ENCODE results near the gene NRAS. TPM values are rescaled to one million over a fixed set of nuclear protein-coding genes. Genes with fewer than 3 reads are reported as not detected.
"Not testable (repeated sequence)": the region's sequence is repeated elsewhere in the genome, so short reads cannot be mapped to it uniquely, and the experiment has no call there.

The NRAS gene
- total RNA-seq, 4 donors from 2014 or later: 12.1 to 20.9 (median 14.7) TPM

DNA sequence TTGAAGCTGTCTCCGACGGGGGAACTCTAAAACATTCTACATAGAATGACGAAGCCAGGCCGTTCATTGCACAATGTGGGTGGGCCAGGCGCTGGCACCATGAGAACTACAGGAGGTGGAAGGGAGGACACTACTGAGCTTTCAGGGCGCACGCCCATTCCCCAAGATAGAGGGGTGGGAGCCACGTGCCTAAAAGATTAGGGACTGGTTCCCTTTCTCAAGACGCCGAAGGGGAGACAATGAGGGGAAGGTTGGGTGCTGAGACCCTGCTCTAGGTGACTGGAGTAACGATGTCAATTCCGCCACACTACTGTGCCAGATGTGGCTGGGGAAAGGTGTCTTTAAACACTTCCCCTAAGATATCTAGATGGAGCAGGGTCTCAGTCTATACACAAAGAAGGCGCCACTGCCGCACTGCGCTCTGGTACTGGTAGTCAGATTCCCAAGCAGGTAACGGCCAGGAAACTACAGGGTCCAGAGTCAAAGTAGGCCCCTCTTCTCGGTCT is 40.4 kb upstream of the NRAS start:
- peaks cover 50 to 57% (median 55%) of the 10 kb centered on the region in 4 donors for H3K4me1 ChIP-seq
- TF ChIP-seq POLR2A (IDR thresholded peaks at IDR 0.05; ENCODE audit: low read depth) (no peak), POLR2AphosphoS5 (IDR thresholded peaks at IDR 0.05) (no peak), EP300 (IDR thresholded peaks at IDR 0.05) (no peak)
- TF ChIP-seq, protein P1, sequence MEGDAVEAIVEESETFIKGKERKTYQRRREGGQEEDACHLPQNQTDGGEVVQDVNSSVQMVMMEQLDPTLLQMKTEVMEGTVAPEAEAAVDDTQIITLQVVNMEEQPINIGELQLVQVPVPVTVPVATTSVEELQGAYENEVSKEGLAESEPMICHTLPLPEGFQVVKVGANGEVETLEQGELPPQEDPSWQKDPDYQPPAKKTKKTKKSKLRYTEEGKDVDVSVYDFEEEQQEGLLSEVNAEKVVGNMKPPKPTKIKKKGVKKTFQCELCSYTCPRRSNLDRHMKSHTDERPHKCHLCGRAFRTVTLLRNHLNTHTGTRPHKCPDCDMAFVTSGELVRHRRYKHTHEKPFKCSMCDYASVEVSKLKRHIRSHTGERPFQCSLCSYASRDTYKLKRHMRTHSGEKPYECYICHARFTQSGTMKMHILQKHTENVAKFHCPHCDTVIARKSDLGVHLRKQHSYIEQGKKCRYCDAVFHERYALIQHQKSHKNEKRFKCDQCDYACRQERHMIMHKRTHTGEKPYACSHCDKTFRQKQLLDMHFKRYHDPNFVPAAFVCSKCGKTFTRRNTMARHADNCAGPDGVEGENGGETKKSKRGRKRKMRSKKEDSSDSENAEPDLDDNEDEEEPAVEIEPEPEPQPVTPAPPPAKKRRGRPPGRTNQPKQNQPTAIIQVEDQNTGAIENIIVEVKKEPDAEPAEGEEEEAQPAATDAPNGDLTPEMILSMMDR (IDR thresholded peaks at IDR 0.05): no peak
- no peaks in the 10 kb centered on the region for H3K36me3 ChIP-seq
- H3K9me3 ChIP-seq: no peaks in the 10 kb centered on the region
- peak overlapping the region; percentile 75 to 96 (median 91) for H3K4me3 ChIP-seq
- peak overlapping the region; percentile 97 to 99 (median 99) for H3K27ac ChIP-seq (replicated peaks in 1 of 4)
- DNase-seq (ENCODE audit: extremely low spot score): no peak
- H3K27me3 ChIP-seq: no peaks in the 10 kb centered on the region
- 1% methylated on average over 17 of the region's 17 CpGs for WGBS
- intact Hi-C loops (cut with DNase I): loop anchor here (5.0 kb wide), 2 partner anchors 40 to 175 kb away; partner anchors contain the start of genes BCAS2 and NRAS

- no peaks in the 10 kb centered on the region for H3K9me3 ChIP-seq
- intact Hi-C loops (cut with DNase I): loop anchor here (5.0 kb wide), 2 partner anchors 39 to 174 kb away; partner anchors contain the start of genes BCAS2 and NRAS
- TF ChIP-seq, protein P1 (IDR thresholded peaks at IDR 0.05): no peak
- TF ChIP-seq EP300 (IDR thresholded peaks at IDR 0.05): no peak
- no peak for TF ChIP-seq POLR2AphosphoS5 (IDR thresholded peaks at IDR 0.05)
- TF ChIP-seq POLR2A (IDR thresholded peaks at IDR 0.05; ENCODE audit: low read depth): no peak
- H3K27ac ChIP-seq (replicated peaks in 1 of 4): peak overlapping the region; percentile 97 to 99 (median 99)
- H3K36me3 ChIP-seq: no peaks in the 10 kb centered on the region
- H3K4me1 ChIP-seq: peaks cover 57 to 64% (median 63%) of the 10 kb centered on the region in 4 donors
- no peaks in the 10 kb centered on the region for H3K27me3 ChIP-seq
- WGBS: 30% methylated on average over 14 of the region's 14 CpGs
- no peak for DNase-seq (ENCODE audit: extremely low spot score)
- peak overlapping the region; percentile 75 to 96 (median 91) for H3K4me3 ChIP-seq
Observed at GRCh38 chr1:114756009-114756892, 39.7 kb upstream of the NRAS start.

DNA sequence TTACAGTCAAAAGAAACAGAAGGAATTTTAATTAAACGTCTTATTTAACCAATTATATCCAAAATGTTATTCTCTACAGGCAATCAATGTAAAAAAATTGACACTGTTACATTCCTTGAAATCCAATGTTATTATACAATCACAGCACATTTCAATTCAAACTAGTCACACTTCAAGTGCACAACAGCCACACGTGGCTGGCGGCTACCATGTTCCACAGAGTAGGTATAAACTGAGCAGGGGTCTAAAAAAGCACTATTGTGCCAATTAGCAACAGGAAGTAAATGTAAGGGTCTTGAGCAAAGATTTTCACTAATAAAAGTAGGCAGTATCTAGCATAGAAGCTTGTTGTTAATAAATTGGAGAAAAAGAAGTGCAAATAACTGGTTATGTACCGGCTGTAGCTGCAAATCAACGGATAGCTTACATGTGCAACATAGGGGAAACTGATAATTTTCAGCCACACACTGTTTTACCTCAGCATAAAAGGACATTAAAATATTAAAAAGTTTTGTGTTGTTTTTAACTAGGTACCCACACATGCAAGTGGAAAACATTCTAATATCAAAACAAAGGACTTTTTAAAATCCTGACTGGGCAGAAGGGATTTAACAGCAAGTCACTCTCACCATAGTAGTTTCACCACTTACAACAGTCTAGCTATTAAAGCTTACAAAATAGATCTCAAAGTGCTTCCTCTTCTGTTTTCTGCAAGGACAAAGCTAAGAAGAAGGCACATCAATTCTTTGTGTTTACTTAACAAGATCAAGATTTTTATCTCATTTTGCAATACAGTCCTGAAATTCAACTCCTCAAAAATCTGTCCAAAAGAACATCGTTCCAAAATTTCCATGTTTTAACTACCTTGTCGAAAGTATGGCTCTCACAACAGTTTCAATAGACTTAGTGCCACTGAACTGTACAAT is 38.7 kb upstream of the NRAS start:
- peaks cover 67 to 74% (median 73%) of the 10 kb centered on the region in 4 donors for H3K4me1 ChIP-seq
- no peak for DNase-seq (ENCODE audit: extremely low spot score)
- WGBS: 56% methylated on average over 7 of the region's 7 CpGs
- intact Hi-C loops (cut with DNase I): loop anchor here (5.0 kb wide), 2 partner anchors 38 to 173 kb away; partner anchors contain the start of genes BCAS2 and NRAS
- no peak for TF ChIP-seq EP300 (IDR thresholded peaks at IDR 0.05)
- no peak for TF ChIP-seq POLR2A (IDR thresholded peaks at IDR 0.05; ENCODE audit: low read depth)
- no peak for TF ChIP-seq POLR2AphosphoS5 (IDR thresholded peaks at IDR 0.05)
- TF ChIP-seq, protein P1 (IDR thresholded peaks at IDR 0.05): no peak
- H3K27me3 ChIP-seq: no peaks in the 10 kb centered on the region
- no peaks in the 10 kb centered on the region for H3K9me3 ChIP-seq
- H3K27ac ChIP-seq (replicated peaks in 1 of 4): peak overlapping the region in 2 of 4 donors; percentile 99
- H3K36me3 ChIP-seq: no peaks in the 10 kb centered on the region
- peak overlapping the region; percentile 75 to 96 (median 91) for H3K4me3 ChIP-seq

- Histone ChIP-seq H3K36me3 (peaks cover 0 to 13% (median 8%) of the 10 kb centered on the region in 4 donors), H3K4me1 (peaks cover 78 to 89% (median 86%) of the 10 kb centered on the region in 4 donors)
- intact Hi-C loops (cut with DNase I); H3K9me3 ChIP-seq; H3K27me3 ChIP-seq; DNase-seq (ENCODE audit: extremely low spot score); H3K4me3 ChIP-seq; H3K27ac ChIP-seq (replicated peaks in 1 of 4): not testable (repeated sequence)
- whole genome bisulfite sequencing: 99% methylated on average over 6 of the region's 6 CpGs
Observed at GRCh38 chr1:114753702-114754101, 37.1 kb upstream of the NRAS start.

Data from esophagus muscularis mucosa (tissue), 4 donors.